SK-N-MC (cell line): ENCODE data around the gene SCGB1C2.

Experiments used
- DNase-seq: peaks from one replicate; pipeline ENCODE4 v3.0.0-alpha.2; 2011; ENCODE audit warnings: low read depth, low spot score
- H3K27ac ChIP-seq: fragments of 200-600 bp; sonication (generic); 2 replicates; pipeline ENCODE4 v1.5.1; 2016; ENCODE audit warnings: mixed run types
- H3K36me3 ChIP-seq: fragments of 200-600 bp; sonication (generic); 2 replicates; pipeline ENCODE4 v1.6.1; 2017; ENCODE audit warnings: antibody characterized with exemption, low read length, mixed read lengths; ENCODE audit not compliant: insufficient read depth
- H3K4me3 ChIP-seq: fragments of 200-600 bp; sonication (generic); 2 replicates; pipeline ENCODE4 v1.5.1; 2016
- H3K9ac ChIP-seq: fragments of 200-600 bp; sonication (generic); 2 replicates; pipeline ENCODE4 v1.8.0; 2017; ENCODE audit warnings: mixed run types, mixed read lengths; ENCODE audit not compliant: insufficient read length
- H3K9me3 ChIP-seq: fragments of 200-600 bp; sonication (generic); 2 replicates; pipeline ENCODE4 v1.6.1; 2017; ENCODE audit warnings: low read depth, mild to moderate bottlenecking, antibody characterized with exemption, low read length, moderate library complexity, mixed read lengths
- EZH2 ChIP-seq: fragments of 200-600 bp; sonication (generic); IDR thresholded peaks from one replicate; pipeline ENCODE4 v1.6.1; 2017; ENCODE audit warnings: antibody characterized with exemption
- FOXP2 ChIP-seq: optimal IDR thresholded peaks from 2 replicates; pipeline ENCODE3; 2011; ENCODE audit warnings: mild to moderate bottlenecking, moderate library complexity; ENCODE audit not compliant: insufficient read depth; ENCODE audit errors: extremely low read length, control extremely low read depth
- POLR2AphosphoS5 ChIP-seq: IDR thresholded peaks from 2 replicates; pipeline ENCODE4 v1.6.1; 2012; ENCODE audit warnings: mild to moderate bottlenecking, low read depth, low read length, borderline replicate concordance

The SCGB1C2 gene

GRCh38 chr17:155576-155975 lies 18.2 kb downstream of the SCGB1C2 start:
- DNase-seq: no peak

GRCh38 chr17:156094-156621 lies 18.8 kb downstream of the SCGB1C2 start:
- Histone ChIP-seq H3K9ac (no peak overlapping the region), H3K36me3 (no peaks in the 10 kb centered on the region; the same call in 1 of the 2 replicates), H3K4me3 (no peak overlapping the region), H3K9me3 (no peaks in the 10 kb centered on the region), H3K27ac (no peak overlapping the region)
- DNase-seq: no peak
- TF ChIP-seq EZH2 (no peak), FOXP2 (no peak), POLR2AphosphoS5 (no peak)

More at GRCh38 chr17:155576-155975, 18.2 kb downstream of the SCGB1C2 start:
- Histone ChIP-seq H3K4me3 (no peak overlapping the region), H3K9ac (no peak overlapping the region), H3K27ac (no peak overlapping the region), H3K9me3 (no peaks in the 10 kb centered on the region), H3K36me3 (no peaks in the 10 kb centered on the region; the same call in 1 of the 2 replicates)
- no peak for TF ChIP-seq FOXP2
- no peak for TF ChIP-seq POLR2AphosphoS5
- no peak for TF ChIP-seq EZH2

- no peak for TF ChIP-seq POLR2AphosphoS5
- TF ChIP-seq EZH2: no peak
- TF ChIP-seq FOXP2: no peak
- no peak overlapping the region for H3K27ac ChIP-seq
- H3K9me3 ChIP-seq: no peaks in the 10 kb centered on the region
- H3K36me3 ChIP-seq: no peaks in the 10 kb centered on the region; the same call in 1 of the 2 replicates
- no peak overlapping the region for H3K9ac ChIP-seq
- DNase-seq: no peak
- H3K4me3 ChIP-seq: no peak overlapping the region
These were observed 19.6 kb downstream of the SCGB1C2 start for GRCh38 chr17:156946-157345.

GRCh38 chr17:157901-158300 lies 20.5 kb downstream of the SCGB1C2 start:
- no peak overlapping the region for H3K4me3 ChIP-seq
- no peak overlapping the region for H3K27ac ChIP-seq
- no peak for DNase-seq
- H3K36me3 ChIP-seq: no peaks in the 10 kb centered on the region; the same call in 1 of the 2 replicates
- TF ChIP-seq POLR2AphosphoS5 (no peak), EZH2 (no peak), FOXP2 (no peak)
- H3K9me3 ChIP-seq: no peaks in the 10 kb centered on the region
- no peak overlapping the region for H3K9ac ChIP-seq

- H3K9me3 ChIP-seq: no peaks in the 10 kb centered on the region
- no peak for DNase-seq
- no peak overlapping the region for H3K27ac ChIP-seq
- no peak overlapping the region for H3K4me3 ChIP-seq
- H3K9ac ChIP-seq: no peak overlapping the region
- H3K36me3 ChIP-seq: no peaks in the 10 kb centered on the region; the same call in 1 of the 2 replicates
- TF ChIP-seq POLR2AphosphoS5 (no peak), EZH2 (no peak), FOXP2 (no peak)
These were observed 21.0 kb downstream of the SCGB1C2 start for GRCh38 chr17:158379-158778.

GRCh38 chr17:159609-160008 lies 22.2 kb downstream of the SCGB1C2 start:
- H3K9ac ChIP-seq: no peak overlapping the region
- H3K4me3 ChIP-seq: no peak overlapping the region
- DNase-seq: no peak
- no peaks in the 10 kb centered on the region for H3K9me3 ChIP-seq
- TF ChIP-seq POLR2AphosphoS5 (no peak), FOXP2 (no peak), EZH2 (no peak)
- H3K27ac ChIP-seq: no peak overlapping the region
- H3K36me3 ChIP-seq: no peaks in the 10 kb centered on the region; the same call in 1 of the 2 replicates

GRCh38 chr17:160336-160735 lies 23.0 kb downstream of the SCGB1C2 start:
- Histone ChIP-seq H3K36me3 (no peaks in the 10 kb centered on the region; the same call in 1 of the 2 replicates), H3K27ac (no peak overlapping the region), H3K4me3 (no peak overlapping the region), H3K9ac (no peak overlapping the region), H3K9me3 (no peaks in the 10 kb centered on the region)
- DNase-seq: no peak
- no peak for TF ChIP-seq FOXP2
- no peak for TF ChIP-seq POLR2AphosphoS5
- TF ChIP-seq EZH2: no peak

GRCh38 chr17:161481-161880 lies 24.1 kb downstream of the SCGB1C2 start:
- Histone ChIP-seq H3K9me3 (no peaks in the 10 kb centered on the region), H3K9ac (no peak overlapping the region), H3K36me3 (no peaks in the 10 kb centered on the region; the same call in 1 of the 2 replicates), H3K27ac (no peak overlapping the region), H3K4me3 (no peak overlapping the region)
- no peak for DNase-seq
- TF ChIP-seq FOXP2 (no peak), EZH2 (no peak)

- Histone ChIP-seq H3K36me3 (no peaks in the 10 kb centered on the region; the same call in 1 of the 2 replicates), H3K4me3 (no peak overlapping the region), H3K9me3 (no peaks in the 10 kb centered on the region), H3K27ac (no peak overlapping the region), H3K9ac (no peak overlapping the region)
- DNase-seq: no peak
- TF ChIP-seq FOXP2 (no peak), EZH2 (no peak), POLR2AphosphoS5 (no peak)
These were observed 25.3 kb downstream of the SCGB1C2 start for GRCh38 chr17:162689-163088.
